Measurements from ENCODE around the gene CLOCK. TPM values are rescaled to one million over a fixed set of nuclear protein-coding genes. Genes with fewer than 3 reads are reported as not detected.

The CLOCK gene
- total and polyA plus RNA-seq, 10 of the 15 experiments (the other 5 are each of a cell fraction or from before 2014, with no cell fraction given), result 2.8 to 11.7 (median 10.4) TPM

- TF ChIP-seq POLR2AphosphoS2 (IDR thresholded peaks at IDR 0.05; ENCODE audit: low read depth, low read length) (no peak), SUZ12 (IDR thresholded peaks at IDR 0.05; ENCODE audit: unreplicated experiment) (no peak)
Measured at GRCh38 chr4:55437823-55438222, 108.9 kb downstream of the CLOCK start (continued).

DNA sequence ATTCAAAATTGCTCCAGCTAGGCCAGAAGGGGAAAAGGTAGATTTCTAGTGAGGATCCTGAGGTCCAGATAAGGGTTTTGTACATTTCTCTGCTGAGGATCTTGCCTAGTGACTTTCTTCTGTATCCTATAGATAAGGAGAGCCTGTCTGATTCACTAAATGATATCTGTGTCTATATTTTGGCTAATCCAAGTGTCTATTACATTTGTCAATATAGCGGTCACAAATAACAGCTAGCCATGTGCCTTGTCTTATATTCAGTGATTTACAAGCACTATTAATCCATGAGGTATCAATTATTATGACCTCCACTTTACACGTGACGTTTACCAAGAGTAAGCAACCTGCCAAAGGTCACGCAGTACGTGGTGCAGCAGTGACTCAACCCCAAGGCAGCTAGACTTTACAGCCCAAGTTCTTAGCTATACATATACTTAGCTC, 109.3 kb downstream of the CLOCK start:
- no peaks in the 10 kb centered on the region for H3K27me3 ChIP-seq (replicated peaks in 1 of 2; ENCODE audit: control insufficient read depth in 2 of 2, insufficient read depth in 2 of 2, low read length in 1 of 2)
- no peak overlapping the region for H3K4me3 ChIP-seq
- ATAC-seq, result no peak
- 93% methylated on average over 5 of the region's 5 CpGs for WGBS (ENCODE audit: insufficient coverage, insufficient replicate concordance, low lambda C conversion rate, missing lambda C conversion rate)
- POLR2A ChIA-PET, result interaction anchor here (0.5 kb wide), 1 partner anchor 882 kb away, joined by 3 read pairs; no protein-coding TSS in a partner anchor
- H2AFZ ChIP-seq (ENCODE audit: control insufficient read depth, low read depth, low read length), result no peak overlapping the region
- BruUV-seq (replicated peaks), result no TSS peak
- H3K4me2 ChIP-seq (ENCODE audit: control insufficient read depth, insufficient read depth), result no peak overlapping the region
- SMC1A ChIA-PET (ENCODE audit: uncharacterized antibody, unreplicated experiment), result interaction anchor here (0.5 to 1.5 kb wide), 7 partner anchors 13 to 681 kb away, joined by 3 to 5 read pairs (median 4); partner anchors contain the start of gene TMEM165
- no peak overlapping the region for H3K9ac ChIP-seq (ENCODE audit: control insufficient read depth, insufficient read depth, low read length)
- H3K79me2 ChIP-seq (ENCODE audit: control insufficient read depth, insufficient read depth, low read length), result no peaks in the 10 kb centered on the region
- H4K20me1 ChIP-seq (ENCODE audit: control insufficient read depth, insufficient read depth), result no peaks in the 10 kb centered on the region
- RAD21 ChIA-PET (ENCODE audit: unreplicated experiment), result no interaction called here
- H3K27ac ChIP-seq (ENCODE audit: control insufficient read depth, insufficient read depth), result no peak overlapping the region
- intact Hi-C loops (cut with micrococcal nuclease; ENCODE audit: unreplicated experiment), result no loop called here
- FAIRE-seq, result no peak
- no peak for TF ChIP-seq SIN3A (IDR thresholded peaks at IDR 0.05; ENCODE audit: low read depth, low read length)
- no peak for TF ChIP-seq ZNF24 (IDR thresholded peaks at IDR 0.05)
- TF ChIP-seq SPI1 (IDR thresholded peaks at IDR 0.05; ENCODE audit: borderline replicate concordance, insufficient read depth, low read depth, low read length), result no peak
- TF ChIP-seq TCF12 (IDR thresholded peaks at IDR 0.05; ENCODE audit: low read depth, low read length), result no peak
- TF ChIP-seq POU2F2 (IDR thresholded peaks at IDR 0.05; ENCODE audit: borderline replicate concordance, low read depth, low read length), result no peak
- TF ChIP-seq ZNF384 (IDR thresholded peaks at IDR 0.05; ENCODE audit: borderline replicate concordance, low read depth, low read length), result no peak
- TF ChIP-seq ESRRA (IDR thresholded peaks at IDR 0.05; ENCODE audit: low read length), result no peak
- TF ChIP-seq EP300 (IDR thresholded peaks at IDR 0.05; ENCODE audit: borderline replicate concordance in 1 of 2, control insufficient read depth in 1 of 2, low read depth in 2 of 2, low read length in 2 of 2), result no peak
- no peak for TF ChIP-seq PAX5 (IDR thresholded peaks at IDR 0.05; ENCODE audit: borderline replicate concordance, low read depth, low read length)
- no peak for TF ChIP-seq KLF5 (IDR thresholded peaks at IDR 0.05; ENCODE audit: partially characterized antibody)
- TF ChIP-seq IKZF1 (conservative IDR thresholded peaks at IDR 0.05), result no peak
- TF ChIP-seq, protein P1, sequence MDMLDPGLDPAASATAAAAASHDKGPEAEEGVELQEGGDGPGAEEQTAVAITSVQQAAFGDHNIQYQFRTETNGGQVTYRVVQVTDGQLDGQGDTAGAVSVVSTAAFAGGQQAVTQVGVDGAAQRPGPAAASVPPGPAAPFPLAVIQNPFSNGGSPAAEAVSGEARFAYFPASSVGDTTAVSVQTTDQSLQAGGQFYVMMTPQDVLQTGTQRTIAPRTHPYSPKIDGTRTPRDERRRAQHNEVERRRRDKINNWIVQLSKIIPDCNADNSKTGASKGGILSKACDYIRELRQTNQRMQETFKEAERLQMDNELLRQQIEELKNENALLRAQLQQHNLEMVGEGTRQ (IDR thresholded peaks at IDR 0.05; ENCODE audit: borderline replicate concordance, low read depth, low read length), result no peak
- TF ChIP-seq YY1 (IDR thresholded peaks at IDR 0.05; ENCODE audit: low read depth, low read length), result no peak
- TF ChIP-seq RBBP5 (conservative IDR thresholded peaks at IDR 0.05), result no peak
- TF ChIP-seq NFIC (IDR thresholded peaks at IDR 0.05; ENCODE audit: low read depth, low read length), result no peak
- TF ChIP-seq BMI1 (IDR thresholded peaks at IDR 0.05; ENCODE audit: borderline replicate concordance), result no peak
- TF ChIP-seq CHD4 (IDR thresholded peaks at IDR 0.05), result no peak
- CTCF ChIA-PET, result interaction anchor here (0.8 to 3.4 kb wide), 7 partner anchors 8 to 510 kb away, joined by 3 to 11 read pairs (median 4); no protein-coding TSS in a partner anchor
- H3K36me3 ChIP-seq (ENCODE audit: control insufficient read depth in 2 of 2, insufficient read depth in 2 of 2, low read length in 1 of 2), result peaks cover 3 to 29% of the 10 kb centered on the region in 2 experiments
- in situ Hi-C loops (cut with MboI), result no loop called here
- peaks cover 7% of the 10 kb centered on the region for H3K4me1 ChIP-seq (ENCODE audit: control insufficient read depth, insufficient read depth, low read length)
- no peak for DNase-seq (ENCODE audit: low read depth, low spot score)
- no peaks in the 10 kb centered on the region for H3K9me3 ChIP-seq (replicated peaks; ENCODE audit: control insufficient read depth, insufficient read depth, low read length)
